HepG2 (cell line): Measurements from ENCODE around the gene GTF2A2. TPM values are rescaled to one million over a fixed set of nuclear protein-coding genes. Genes with fewer than 3 reads are reported as not detected.

Source experiments
- ATAC-seq: fragments of 200-7000 bp; cut with Tn5 transposase; 3 replicates; pipeline ENCODE4 v1.9.1; 2020; ENCODE audit warnings: mild to moderate bottlenecking, moderate library complexity
- BruUV-seq: library from RNA; stranded (reverse); fragments of 400-500 nt; replicated peaks from 2 replicates; lab custom pipeline; 2021; lab: Mats Ljungman, UMichigan
- CTCF ChIA-PET: fragments of 300-600 bp; formaldehyde crosslinking; extraction: SDS; loops from one replicate; lab custom pipeline; 2021; ENCODE audit warnings: low total read pairs, inconsistent platforms, low intra/inter-chr PET ratio; lab: Yijun Ruan, JAX
- POLR2A ChIA-PET: fragments of 350-600 bp; sonication (Branson Sonifier 250); formaldehyde crosslinking; loops from one replicate; lab custom pipeline; 2020; ENCODE audit warnings: antibody characterized with exemption, inconsistent platforms; lab: Yijun Ruan, JAX
- DNase-seq: peaks from one replicate; pipeline ENCODE4 v3.0.0-alpha.2; 2015; ENCODE audit warnings: low spot score
- FAIRE-seq: peaks from 3 replicates; lab custom pipeline; 2011; peaks lifted over from hg19 to GRCh38; lab: Jason Lieb, UNC
- H2AFZ ChIP-seq: one replicate; pipeline ENCODE4 v1.6.1; 2011; ENCODE audit warnings: low read length, inconsistent platforms
- H3K27ac ChIP-seq: fragments of 300-600 bp; 3 replicates; pipeline ENCODE4 v1.8.0; 2011; ENCODE audit warnings: mixed run types, mild to moderate bottlenecking, mixed read lengths, low read length, inconsistent platforms; ENCODE audit not compliant: insufficient read depth; ENCODE audit errors: extremely low read length
- H3K27me3 ChIP-seq, 2 experiments: fragments of 200-600 bp in 1 of 2; 2 replicates in 1 of 2; 3 replicates in 1 of 2; pipeline versions ENCODE4 v1.6.0 to v1.8.0; 2011; ENCODE audit warnings: low read length in 2 of 2, mild to moderate bottlenecking in 2 of 2, moderate library complexity in 2 of 2, inconsistent platforms in 1 of 2; ENCODE audit not compliant: insufficient read depth in 2 of 2, control insufficient read depth in 1 of 2
- H3K36me3 ChIP-seq, 2 experiments: fragments of 200-600 bp in 1 of 2; replicated peaks in 1 of 2; 2 replicates in 1 of 2; 3 replicates in 1 of 2; pipeline versions ENCODE4 v1.5.1 to v1.8.0; 2011; ENCODE audit warnings: low read length in 2 of 2, inconsistent platforms in 1 of 2; ENCODE audit not compliant: insufficient read depth in 2 of 2, control insufficient read depth in 1 of 2
- H3K4me1 ChIP-seq: 2 replicates; pipeline ENCODE4 v1.5.1; 2012; ENCODE audit warnings: low read length, inconsistent platforms; ENCODE audit not compliant: insufficient read depth
- H3K4me2 ChIP-seq: 2 replicates; pipeline ENCODE4 v1.6.0; 2011; ENCODE audit warnings: low read depth, low read length, inconsistent platforms
- H3K4me3 ChIP-seq, 3 experiments: fragments of 200-600 bp in 1 of 3; sonication (generic), shearing (Covaris generic) in 1 of 3; replicated peaks in 1 of 3; 2 replicates each; pipeline ENCODE4 v1.5.1; 2011 to 2016; ENCODE audit warnings: low read length in 3 of 3, inconsistent platforms in 2 of 3, low read depth in 2 of 3, mild to moderate bottlenecking in 2 of 3, control low read depth in 1 of 3, mixed read lengths in 1 of 3; ENCODE audit not compliant: insufficient read depth in 1 of 3
- H3K79me2 ChIP-seq: one replicate; pipeline ENCODE4 v1.6.1; 2011; ENCODE audit warnings: low read length, inconsistent platforms; ENCODE audit not compliant: insufficient read depth
- H3K9ac ChIP-seq: 2 replicates; pipeline ENCODE4 v1.6.0; 2011; ENCODE audit warnings: mild to moderate bottlenecking, low read depth, low read length, inconsistent platforms; ENCODE audit not compliant: insufficient read depth
- H3K9me3 ChIP-seq: 2 replicates; pipeline ENCODE4 v1.5.1; 2012; ENCODE audit warnings: mild to moderate bottlenecking, low read length
- H4K20me1 ChIP-seq: 2 replicates; pipeline ENCODE4 v1.6.0; 2011; ENCODE audit warnings: inconsistent platforms, mild to moderate bottlenecking, low read length, moderate library complexity; ENCODE audit not compliant: insufficient read depth
- CCAR2 ChIP-seq: fragments of 200-400 bp; formaldehyde crosslinking; optimal IDR thresholded peaks from 2 replicates; pipeline ENCODE3; 2018; ENCODE audit warnings: low read depth, mild to moderate bottlenecking, low read length, moderate library complexity
- DMAP1 ChIP-seq: IDR thresholded peaks from 2 replicates; pipeline ENCODE4 v1.6.1; 2016
- EEA1 ChIP-seq: sonication (generic); formaldehyde crosslinking; IDR thresholded peaks from 2 replicates; pipeline ENCODE4 v1.5.1; 2020; ENCODE audit warnings: mild to moderate bottlenecking, missing genetic modification reagents, borderline replicate concordance
- ETV6 ChIP-seq: sonication (generic); formaldehyde crosslinking; conservative IDR thresholded peaks from 2 replicates; pipeline ENCODE4 v1.4.0; 2020; ENCODE audit warnings: missing genetic modification reagents
- KLF12 ChIP-seq: sonication (generic); formaldehyde crosslinking; IDR thresholded peaks from 2 replicates; pipeline ENCODE4 v1.4.0; 2020; ENCODE audit warnings: missing genetic modification reagents, borderline replicate concordance
- MEF2D ChIP-seq: sonication (generic); formaldehyde crosslinking; IDR thresholded peaks from 2 replicates; pipeline ENCODE4 v1.5.1; 2020; ENCODE audit warnings: mild to moderate bottlenecking, missing genetic modification reagents
- PRPF4 ChIP-seq: fragments of 200-400 bp; formaldehyde crosslinking; IDR thresholded peaks from 2 replicates; pipeline ENCODE4 v1.6.1; 2016; ENCODE audit warnings: low read length, low read depth; ENCODE audit not compliant: poor library complexity, severe bottlenecking
- TBP ChIP-seq: sonication (generic); formaldehyde crosslinking; IDR thresholded peaks from 2 replicates; pipeline ENCODE4 v1.5.0; 2020; ENCODE audit warnings: missing genetic modification reagents
- ZNF235 ChIP-seq: sonication (generic); formaldehyde crosslinking; IDR thresholded peaks from 2 replicates; pipeline ENCODE4 v1.8.1; 2023; ENCODE audit warnings: mild to moderate bottlenecking, missing genetic modification reagents, borderline replicate concordance
- ZNF33A ChIP-seq: sonication (generic); formaldehyde crosslinking; IDR thresholded peaks from 2 replicates; pipeline ENCODE4 v1.5.1; 2020; ENCODE audit warnings: missing genetic modification reagents, mild to moderate bottlenecking, moderate library complexity, borderline replicate concordance
- ZNF766 ChIP-seq: sonication (generic); formaldehyde crosslinking; IDR thresholded peaks from 2 replicates; pipeline ENCODE4 v1.5.0; 2020; ENCODE audit warnings: missing genetic modification reagents, borderline replicate concordance
- ZSCAN9 ChIP-seq: IDR thresholded peaks from 2 replicates; pipeline ENCODE4 v1.6.1; 2016; ENCODE audit warnings: borderline replicate concordance
- WGBS: methylation state at CpG from one replicate; pipeline ENCODE4 v1.1.6; 2017; ENCODE audit warnings: low lambda C conversion rate; 5-methylcytosine and 5-hydroxymethylcytosine counted together
- in situ Hi-C: cut with HindIII; loops from 2 replicates; pipeline ENCODE4 v1.10.0; 2017; ENCODE audit warnings: low pct_unique_long_range_greater_than_20kb; ENCODE audit not compliant: extremely low pct_ligation_motif_present
- intact Hi-C: fragments of 100-400 bp; cut with micrococcal nuclease; formaldehyde crosslinking; loops from one replicate; pipeline ENCODE4 v1.10.0; 2022; ENCODE audit not compliant: unreplicated experiment
- polyA plus RNA-seq, 8 experiments: library from polyadenylated mRNA; depleted of rRNA in 3 of 8; stranded (reverse) in 7 of 8; unstranded in 1 of 8; fragments of >200 nt; fragmentation: Illumina TruSeq in 4 of 8; extraction: Trizol in 4 of 8; gene quantifications; 2 replicates each; pipeline versions ENCODE4 v1.2.1 to v1.2.3, GENCODE V29; 2011 to 2016; ENCODE audit warnings: low read depth in 4 of 8, missing spikeins in 1 of 8, mixed read lengths in 1 of 8; ENCODE audit not compliant: insufficient read depth in 1 of 8
- total RNA-seq, 5 experiments: library from RNA; depleted of rRNA; stranded (reverse); fragments of >200 nt; fragmentation: Illumina TruSeq; extraction: Trizol; gene quantifications; 2 replicates each; pipeline ENCODE4 v1.2.3, GENCODE V29; 2016; ENCODE audit warnings: low read depth in 1 of 5
- TF ChIP-seq, protein P1 (sequence below): sonication (generic); formaldehyde crosslinking; IDR thresholded peaks from 2 replicates; pipeline ENCODE4 v1.8.0; 2022; ENCODE audit warnings: low read depth, missing genetic modification reagents
- TF ChIP-seq, protein P2 (sequence below): sonication (generic); formaldehyde crosslinking; IDR thresholded peaks from 2 replicates; pipeline ENCODE4 v1.4.0; 2020; ENCODE audit warnings: missing genetic modification reagents, mild to moderate bottlenecking, borderline replicate concordance
- TF ChIP-seq, protein P3 (sequence below): sonication (generic); formaldehyde crosslinking; IDR thresholded peaks from 2 replicates; pipeline ENCODE4 v1.5.1; 2020; ENCODE audit warnings: missing genetic modification reagents, mild to moderate bottlenecking, borderline replicate concordance

Gene GTF2A2
- total and polyA plus RNA-seq, 2 of the 13 experiments (the other 11 are each of a cell fraction or from before 2014, with no cell fraction given): 24.4 to 106 TPM

DNA sequence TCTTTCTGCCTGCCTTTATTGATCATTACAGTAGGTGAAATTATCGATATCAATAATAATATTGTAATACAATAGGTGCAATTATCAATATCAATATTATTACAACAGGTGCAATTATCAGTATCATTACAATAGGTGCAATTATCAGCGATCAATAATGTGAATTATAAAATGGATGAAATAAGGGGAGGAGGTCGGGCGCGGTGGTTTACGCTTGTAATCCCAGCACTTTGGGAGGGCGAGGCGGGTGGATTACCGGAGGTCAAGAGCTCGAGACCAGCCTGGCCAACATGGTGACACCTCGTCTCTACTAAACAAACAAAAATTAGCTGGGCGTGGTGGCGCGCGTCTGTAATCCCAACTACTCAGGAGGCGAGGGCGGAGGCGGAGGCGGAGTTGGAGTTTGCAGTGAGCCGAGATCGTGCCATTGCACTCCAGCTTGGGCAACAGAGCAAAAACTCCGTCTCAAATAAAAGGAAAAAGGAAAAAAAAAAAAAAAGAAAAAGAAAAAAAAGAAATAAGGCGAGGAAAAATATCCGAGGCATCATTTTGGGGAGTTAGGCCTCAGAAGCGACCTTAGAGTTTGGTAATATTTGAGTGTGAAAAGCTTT, 32.4 kb upstream of the GTF2A2 start (continued):
- TF ChIP-seq PRPF4 (no peak), ZNF33A (CRISPR knock-in tag) (no peak), DMAP1 (CRISPR knock-in tag) (no peak), MEF2D (CRISPR knock-in tag) (no peak), KLF12 (CRISPR knock-in tag) (0 out of 2 replicates have a peak, but pooled peaks have one; percentile 5)

DNA sequence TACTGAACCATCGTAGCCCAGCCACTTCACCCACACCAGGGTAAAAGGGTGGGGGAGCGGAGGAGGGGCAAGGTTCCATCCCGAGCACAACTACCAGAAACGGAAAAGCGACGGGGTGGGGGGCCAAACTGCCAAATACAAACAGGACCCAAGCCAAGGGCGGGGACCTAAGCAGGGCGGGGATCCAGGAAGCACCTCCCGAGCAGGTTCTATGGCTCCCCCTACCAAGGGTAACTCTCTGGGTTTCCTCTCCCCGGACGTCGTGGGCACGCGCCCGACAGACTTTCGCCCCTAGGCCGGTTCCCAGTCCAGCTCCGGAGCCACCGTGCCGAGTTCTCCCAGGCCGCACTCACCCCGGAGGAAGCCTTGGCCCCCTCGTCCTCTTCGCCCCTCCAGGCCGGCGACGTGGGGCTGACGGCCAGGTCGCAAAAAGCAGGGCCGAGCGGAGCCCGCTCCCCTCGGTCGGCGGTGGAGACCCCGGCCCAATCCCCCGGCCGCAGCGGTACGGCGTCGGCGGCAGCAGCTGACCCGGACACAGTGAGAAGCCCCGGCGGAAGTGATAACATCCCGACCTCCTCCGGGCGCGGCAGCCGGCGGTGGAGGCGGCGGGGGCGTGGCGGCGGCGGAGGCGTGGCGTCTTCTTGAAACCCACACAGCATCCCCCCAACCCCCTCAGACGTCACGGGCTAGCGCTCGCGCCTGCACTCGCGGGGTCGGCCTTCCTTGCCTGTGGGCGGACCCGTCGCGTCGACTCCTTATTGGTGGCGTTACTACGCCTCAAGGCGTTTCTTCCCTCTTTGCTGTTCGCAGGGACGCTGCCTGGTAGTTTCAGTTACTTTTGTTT, 31.7 kb upstream of the GTF2A2 start, which contains the start of gene BNIP2:
TSS of gene BNIP2 (minus strand) at position 539 of the 844 bp plus-strand sequence. CDS start 6,863 bp downstream, outside the sequence.
- Histone ChIP-seq H3K4me1 (peaks cover 53% of the 10 kb centered on the region), H2AFZ (peak within 1 kb of the TSS; percentile 8), H3K36me3 (peaks cover 2 to 7% of the 10 kb centered on the region in 2 experiments; a peak in 3 of 5 replicates), H3K79me2 (peaks cover 47% of the 10 kb centered on the region), H4K20me1 (peaks cover 31% of the 10 kb centered on the region), H3K27me3 (no peaks in the 10 kb centered on the region; a peak in 2 of 5 replicates), H3K4me2 (peak within 1 kb of the TSS; percentile 93), H3K27ac (peak within 1 kb of the TSS; percentile 98), H3K4me3 (peak within 1 kb of the TSS; percentile 79 to 98 (median 94)), H3K9me3 (no peaks in the 10 kb centered on the region), H3K9ac (peak within 1 kb of the TSS; percentile 97)
- ATAC-seq (peak; percentile 94), FAIRE-seq (peak; percentile 75), DNase-seq (peak; percentile 93)
- in situ Hi-C loops (loop anchor here (25.0 kb wide), 1 partner anchor 773 kb away; no protein-coding TSS in a partner anchor), intact Hi-C loops (loop anchor here (2.0 kb wide), 1 partner anchor 790 kb away; the partner anchor contains the start of gene ICE2)
- WGBS: under 1% methylated on average over 27 of the region's 78 CpGs
- ChIA-PET POLR2A (interaction anchor here (0.6 to 2.5 kb wide), 7 partner anchors 8 to 709 kb away, joined by 3 to 17 read pairs (median 5); partner anchors contain the start of genes GCNT3 and GTF2A2), CTCF (no interaction called here)
- BruUV-seq: no TSS peak
- TF ChIP-seq ETV6 (no peak; the same call in 1 of the 2 replicates), ZNF235 (CRISPR knock-in tag) (peak; percentile 56; the same call in 1 of the 2 replicates), ZSCAN9 (CRISPR knock-in tag) (no peak), ZNF766 (CRISPR knock-in tag) (no peak), TBP (CRISPR knock-in tag) (no peak), EEA1 (peak; percentile 80; the same call in 1 of the 2 replicates), CCAR2 (no peak)
- TF ChIP-seq, protein P1, sequence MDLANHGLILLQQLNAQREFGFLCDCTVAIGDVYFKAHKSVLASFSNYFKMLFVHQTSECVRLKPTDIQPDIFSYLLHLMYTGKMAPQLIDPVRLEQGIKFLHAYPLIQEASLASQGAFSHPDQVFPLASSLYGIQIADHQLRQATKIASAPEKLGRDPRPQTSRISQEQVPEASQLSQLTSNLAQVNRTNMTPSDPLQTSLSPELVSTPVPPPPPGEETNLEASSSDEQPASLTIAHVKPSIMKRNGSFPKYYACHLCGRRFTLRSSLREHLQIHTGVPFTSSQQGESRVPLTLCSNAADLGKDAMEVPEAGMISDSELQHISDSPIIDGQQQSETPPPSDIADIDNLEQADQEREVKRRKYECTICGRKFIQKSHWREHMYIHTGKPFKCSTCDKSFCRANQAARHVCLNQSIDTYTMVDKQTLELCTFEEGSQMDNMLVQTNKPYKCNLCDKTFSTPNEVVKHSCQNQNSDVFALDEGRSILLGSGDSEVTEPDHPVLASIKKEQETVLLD (CRISPR knock-in tag): peak; percentile 90
- TF ChIP-seq, protein P2, sequence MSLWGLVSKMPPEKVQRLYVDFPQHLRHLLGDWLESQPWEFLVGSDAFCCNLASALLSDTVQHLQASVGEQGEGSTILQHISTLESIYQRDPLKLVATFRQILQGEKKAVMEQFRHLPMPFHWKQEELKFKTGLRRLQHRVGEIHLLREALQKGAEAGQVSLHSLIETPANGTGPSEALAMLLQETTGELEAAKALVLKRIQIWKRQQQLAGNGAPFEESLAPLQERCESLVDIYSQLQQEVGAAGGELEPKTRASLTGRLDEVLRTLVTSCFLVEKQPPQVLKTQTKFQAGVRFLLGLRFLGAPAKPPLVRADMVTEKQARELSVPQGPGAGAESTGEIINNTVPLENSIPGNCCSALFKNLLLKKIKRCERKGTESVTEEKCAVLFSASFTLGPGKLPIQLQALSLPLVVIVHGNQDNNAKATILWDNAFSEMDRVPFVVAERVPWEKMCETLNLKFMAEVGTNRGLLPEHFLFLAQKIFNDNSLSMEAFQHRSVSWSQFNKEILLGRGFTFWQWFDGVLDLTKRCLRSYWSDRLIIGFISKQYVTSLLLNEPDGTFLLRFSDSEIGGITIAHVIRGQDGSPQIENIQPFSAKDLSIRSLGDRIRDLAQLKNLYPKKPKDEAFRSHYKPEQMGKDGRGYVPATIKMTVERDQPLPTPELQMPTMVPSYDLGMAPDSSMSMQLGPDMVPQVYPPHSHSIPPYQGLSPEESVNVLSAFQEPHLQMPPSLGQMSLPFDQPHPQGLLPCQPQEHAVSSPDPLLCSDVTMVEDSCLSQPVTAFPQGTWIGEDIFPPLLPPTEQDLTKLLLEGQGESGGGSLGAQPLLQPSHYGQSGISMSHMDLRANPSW (CRISPR knock-in tag): no peak
- TF ChIP-seq, protein P3, sequence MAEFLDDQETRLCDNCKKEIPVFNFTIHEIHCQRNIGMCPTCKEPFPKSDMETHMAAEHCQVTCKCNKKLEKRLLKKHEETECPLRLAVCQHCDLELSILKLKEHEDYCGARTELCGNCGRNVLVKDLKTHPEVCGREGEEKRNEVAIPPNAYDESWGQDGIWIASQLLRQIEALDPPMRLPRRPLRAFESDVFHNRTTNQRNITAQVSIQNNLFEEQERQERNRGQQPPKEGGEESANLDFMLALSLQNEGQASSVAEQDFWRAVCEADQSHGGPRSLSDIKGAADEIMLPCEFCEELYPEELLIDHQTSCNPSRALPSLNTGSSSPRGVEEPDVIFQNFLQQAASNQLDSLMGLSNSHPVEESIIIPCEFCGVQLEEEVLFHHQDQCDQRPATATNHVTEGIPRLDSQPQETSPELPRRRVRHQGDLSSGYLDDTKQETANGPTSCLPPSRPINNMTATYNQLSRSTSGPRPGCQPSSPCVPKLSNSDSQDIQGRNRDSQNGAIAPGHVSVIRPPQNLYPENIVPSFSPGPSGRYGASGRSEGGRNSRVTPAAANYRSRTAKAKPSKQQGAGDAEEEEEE (CRISPR knock-in tag): no peak
